Retinal pigment epithelial cell (primary cell): ENCODE results near the gene ANAPC2.

Experiments
- DNase-seq: peaks from one replicate; pipeline ENCODE4 v3.0.0-alpha.2; 2010; ENCODE audit warnings: low read depth
- H3K4me3 ChIP-seq: 2 replicates; pipeline ENCODE4 v1.5.1; 2011; ENCODE audit warnings: mild to moderate bottlenecking, low read length, control low read depth, moderate library complexity
- TF ChIP-seq, protein P1 (sequence below): conservative IDR thresholded peaks from 2 replicates; pipeline ENCODE4 v1.5.1; 2011; ENCODE audit warnings: low read depth, low read length, control low read depth, inconsistent platforms

The ANAPC2 gene

DNA sequence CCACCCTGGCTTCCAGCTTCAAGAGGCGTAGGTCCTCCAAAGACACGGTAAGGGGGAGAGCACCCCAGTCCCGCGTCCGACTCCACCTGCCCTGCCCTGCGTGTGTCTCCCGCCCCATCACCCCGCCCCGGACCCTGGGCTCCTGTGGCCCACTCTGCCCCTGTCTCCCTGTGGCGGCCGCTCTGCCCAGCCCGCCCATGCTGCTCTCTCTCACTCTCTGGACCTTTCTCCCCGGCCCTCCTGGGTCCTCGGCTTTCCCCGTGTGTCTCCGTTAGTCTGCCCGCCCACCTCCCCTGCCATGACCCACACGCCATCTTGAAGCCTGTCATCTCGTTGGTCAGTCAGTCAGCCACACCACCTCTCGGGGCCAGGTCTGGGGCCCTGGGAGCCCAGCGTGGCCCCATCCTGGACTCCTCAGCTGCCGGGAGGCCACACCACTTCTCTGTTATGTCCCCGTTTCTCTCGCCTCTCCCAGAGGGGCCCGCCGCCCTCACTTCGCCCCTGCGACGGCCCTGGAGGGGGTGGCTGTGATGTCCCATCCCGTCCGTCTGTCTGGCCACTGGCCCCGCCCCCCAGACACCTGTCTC lies 23.0 kb downstream of the ANAPC2 start:
- TF ChIP-seq, protein P1, sequence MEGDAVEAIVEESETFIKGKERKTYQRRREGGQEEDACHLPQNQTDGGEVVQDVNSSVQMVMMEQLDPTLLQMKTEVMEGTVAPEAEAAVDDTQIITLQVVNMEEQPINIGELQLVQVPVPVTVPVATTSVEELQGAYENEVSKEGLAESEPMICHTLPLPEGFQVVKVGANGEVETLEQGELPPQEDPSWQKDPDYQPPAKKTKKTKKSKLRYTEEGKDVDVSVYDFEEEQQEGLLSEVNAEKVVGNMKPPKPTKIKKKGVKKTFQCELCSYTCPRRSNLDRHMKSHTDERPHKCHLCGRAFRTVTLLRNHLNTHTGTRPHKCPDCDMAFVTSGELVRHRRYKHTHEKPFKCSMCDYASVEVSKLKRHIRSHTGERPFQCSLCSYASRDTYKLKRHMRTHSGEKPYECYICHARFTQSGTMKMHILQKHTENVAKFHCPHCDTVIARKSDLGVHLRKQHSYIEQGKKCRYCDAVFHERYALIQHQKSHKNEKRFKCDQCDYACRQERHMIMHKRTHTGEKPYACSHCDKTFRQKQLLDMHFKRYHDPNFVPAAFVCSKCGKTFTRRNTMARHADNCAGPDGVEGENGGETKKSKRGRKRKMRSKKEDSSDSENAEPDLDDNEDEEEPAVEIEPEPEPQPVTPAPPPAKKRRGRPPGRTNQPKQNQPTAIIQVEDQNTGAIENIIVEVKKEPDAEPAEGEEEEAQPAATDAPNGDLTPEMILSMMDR: no peak
- no peak overlapping the region for H3K4me3 ChIP-seq
- DNase-seq: no peak

DNA sequence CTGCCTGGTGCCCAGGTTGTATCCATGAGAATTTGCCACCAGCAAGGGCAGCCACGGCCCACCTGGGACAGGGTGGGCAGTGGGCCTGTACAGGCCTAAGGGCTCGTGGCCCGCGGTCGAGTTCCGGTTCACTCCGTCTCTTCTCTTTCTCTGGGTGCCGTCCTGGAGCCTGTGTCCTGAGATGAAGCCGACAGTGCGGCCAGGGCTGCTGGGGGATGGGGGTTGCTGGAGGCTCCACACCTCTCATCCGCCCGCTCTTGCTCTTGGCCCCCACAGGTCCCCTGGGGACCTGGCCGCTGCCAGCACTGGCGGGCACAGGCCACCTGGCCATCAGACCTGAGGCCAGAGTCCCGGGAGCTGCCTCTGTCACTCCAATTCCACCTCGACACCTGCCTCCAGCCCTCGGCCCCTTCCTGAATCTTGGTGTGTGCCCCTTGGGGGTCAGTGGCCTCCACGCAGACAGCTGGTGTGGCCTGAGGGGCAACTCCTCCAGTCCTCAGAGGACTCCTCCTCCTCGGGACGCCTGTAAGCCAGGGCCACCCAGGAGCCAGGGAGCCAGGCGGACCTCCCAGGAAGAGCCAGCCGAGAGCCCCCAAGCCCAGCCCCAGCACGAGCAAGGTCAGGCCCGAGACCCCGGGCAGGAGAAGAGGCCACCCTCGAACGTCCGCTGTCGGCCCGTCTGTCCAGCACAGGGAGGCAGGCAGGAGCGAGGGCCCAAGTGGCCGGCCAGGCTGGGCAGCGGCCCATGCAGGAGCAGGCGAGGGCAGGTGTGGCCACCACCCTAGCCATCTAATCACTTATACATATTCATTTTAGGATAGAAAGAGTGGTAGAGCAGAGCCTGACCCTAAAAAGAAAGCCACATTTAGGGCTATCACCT lies 23.8 kb downstream of the ANAPC2 start:
- TF ChIP-seq, protein P1: no peak
- H3K4me3 ChIP-seq: no peak overlapping the region
- DNase-seq: no peak

DNA sequence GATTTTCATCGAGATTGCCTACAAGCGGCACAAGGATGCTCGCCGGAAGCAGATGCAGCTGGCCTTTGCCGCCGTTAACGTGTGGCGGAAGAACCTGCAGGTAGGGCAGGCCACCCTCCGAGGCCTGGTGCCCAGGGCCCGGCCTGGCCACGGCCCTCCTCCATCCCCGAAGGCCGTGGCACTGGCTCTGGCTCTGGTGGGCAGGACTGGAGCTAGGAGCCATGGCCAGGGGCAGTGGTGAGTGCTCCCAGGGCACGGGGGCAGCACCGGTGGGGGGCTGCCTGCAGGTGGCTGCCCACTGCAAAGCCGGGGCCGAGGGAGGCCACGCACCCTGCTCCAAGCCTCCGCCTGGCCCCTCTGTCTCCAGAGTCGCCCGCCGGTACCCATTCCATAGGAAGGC lies 24.6 kb downstream of the ANAPC2 start:
- TF ChIP-seq, protein P1: no peak
- no peak overlapping the region for H3K4me3 ChIP-seq
- no peak for DNase-seq

DNA sequence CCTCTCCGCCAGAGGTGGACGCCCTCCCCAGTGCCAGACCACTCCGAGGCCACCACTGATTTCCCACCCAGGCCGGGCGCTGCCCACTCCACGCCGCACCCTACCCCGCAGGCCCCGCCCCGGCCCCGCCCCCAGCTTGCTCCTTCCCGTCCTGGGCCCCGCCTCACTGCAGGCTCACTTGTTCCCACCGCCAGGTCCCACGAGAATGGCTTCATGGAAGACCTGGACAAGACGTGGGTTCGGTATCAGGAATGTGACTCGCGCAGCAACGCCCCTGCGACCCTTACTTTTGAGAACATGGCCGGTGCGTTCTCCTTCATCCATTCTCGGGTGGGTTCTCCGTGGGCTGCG lies 25.0 kb downstream of the ANAPC2 start:
- no peak for DNase-seq
- H3K4me3 ChIP-seq: peak overlapping the region; percentile 19

DNA sequence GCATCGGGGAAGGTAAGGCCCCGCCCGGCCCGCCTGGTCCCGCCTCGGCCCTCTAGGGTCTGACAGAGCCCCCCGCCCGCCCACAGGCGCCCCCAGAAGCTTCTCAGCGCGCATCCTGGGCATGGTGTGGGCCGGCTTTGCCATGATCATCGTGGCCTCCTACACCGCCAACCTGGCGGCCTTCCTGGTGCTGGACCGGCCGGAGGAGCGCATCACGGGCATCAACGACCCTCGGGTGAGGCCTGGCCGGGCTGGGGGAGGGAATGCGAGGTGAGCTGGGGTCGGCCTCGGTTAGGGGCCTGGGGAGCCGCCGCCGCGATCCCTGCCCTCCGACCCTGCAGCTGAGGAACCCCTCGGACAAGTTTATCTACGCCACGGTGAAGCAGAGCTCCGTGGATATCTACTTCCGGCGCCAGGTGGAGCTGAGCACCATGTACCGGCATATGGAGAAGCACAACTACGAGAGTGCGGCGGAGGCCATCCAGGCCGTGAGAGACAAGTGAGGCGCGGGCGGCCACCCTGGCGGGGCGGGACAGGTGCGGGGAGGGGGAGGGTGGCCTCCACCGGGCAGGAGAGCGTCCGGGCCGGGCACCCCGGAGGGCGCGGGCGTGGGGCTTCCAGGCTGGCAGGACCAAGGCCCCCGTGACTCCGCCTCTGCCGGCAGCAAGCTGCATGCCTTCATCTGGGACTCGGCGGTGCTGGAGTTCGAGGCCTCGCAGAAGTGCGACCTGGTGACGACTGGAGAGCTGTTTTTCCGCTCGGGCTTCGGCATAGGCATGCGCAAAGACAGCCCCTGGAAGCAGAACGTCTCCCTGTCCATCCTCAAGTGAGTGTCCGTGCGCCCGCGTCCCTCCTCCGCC lies 25.6 kb downstream of the ANAPC2 start:
- DNase-seq: no peak
- TF ChIP-seq, protein P1: no peak
- H3K4me3 ChIP-seq: peak overlapping the region; percentile 19

More for the DNA sequence above, 25.0 kb downstream of the ANAPC2 start:
- TF ChIP-seq, protein P1: no peak

DNA sequence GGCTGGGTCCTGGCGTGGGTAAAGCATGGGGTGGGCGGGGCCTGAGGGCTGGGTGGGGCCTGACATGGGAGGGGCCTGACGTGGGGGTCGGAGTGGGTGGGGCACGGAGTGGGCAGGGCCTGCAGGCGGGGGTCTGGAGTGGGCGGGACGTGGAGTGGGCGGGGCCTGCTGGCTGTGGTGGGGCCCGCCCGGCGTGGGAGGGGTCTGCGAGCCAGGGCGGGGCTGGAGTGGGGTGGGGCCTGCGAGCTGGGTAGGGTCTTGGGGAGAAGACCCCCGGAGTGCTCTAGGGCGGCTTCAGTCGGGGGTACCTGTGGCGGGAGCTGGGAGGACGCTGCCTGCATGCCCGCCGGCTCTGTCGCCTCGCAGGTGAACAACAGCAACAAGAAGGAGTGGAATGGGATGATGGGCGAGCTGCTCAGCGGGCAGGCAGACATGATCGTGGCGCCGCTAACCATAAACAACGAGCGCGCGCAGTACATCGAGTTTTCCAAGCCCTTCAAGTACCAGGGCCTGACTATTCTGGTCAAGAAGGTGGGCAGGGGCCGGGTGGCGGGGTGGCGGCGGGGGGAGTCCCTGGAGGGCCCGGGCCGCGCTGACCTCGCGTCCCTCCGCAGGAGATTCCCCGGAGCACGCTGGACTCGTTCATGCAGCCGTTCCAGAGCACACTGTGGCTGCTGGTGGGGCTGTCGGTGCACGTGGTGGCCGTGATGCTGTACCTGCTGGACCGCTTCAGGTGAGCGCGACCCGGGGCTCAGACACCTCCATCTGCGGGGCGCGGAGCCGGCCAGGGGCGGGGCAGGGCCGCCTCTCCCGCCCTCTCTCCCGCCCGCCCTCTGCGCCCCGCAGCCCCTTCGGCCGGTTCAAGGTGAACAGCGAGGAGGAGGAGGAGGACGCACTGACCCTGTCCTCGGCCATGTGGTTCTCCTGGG lies 26.5 kb downstream of the ANAPC2 start:
- TF ChIP-seq, protein P1: no peak
- no peak overlapping the region for H3K4me3 ChIP-seq
- no peak for DNase-seq
